ENCODE measurements around the gene BBX.

GRCh38 chr3:107803170-107803569, 280.4 kb downstream of the BBX start:
- TF ChIP-seq CTCF (IDR thresholded peaks at IDR 0.05) (no peak), EP300 (IDR thresholded peaks at IDR 0.05) (no peak), POLR2A (IDR thresholded peaks at IDR 0.05) (no peak)

Data from gastroesophageal sphincter (tissue), 3 donors.